ENCODE data around the gene TNS1.

GRCh38 chr2:217791551-217791950 is 211.2 kb downstream of the TNS1 start:
- TF ChIP-seq CTCF (IDR thresholded peaks at IDR 0.05; ENCODE audit: insufficient read depth, low read depth, low read length), result no peak
- TF ChIP-seq EZH2 (IDR thresholded peaks at IDR 0.05; ENCODE audit: insufficient read depth, low read length), result no peak
